Measurements from ENCODE around the gene HS3ST5.
A peak's percentile ranks its signal among the peaks of the same experiment; 100 is the strongest.

Gene HS3ST5

DNA sequence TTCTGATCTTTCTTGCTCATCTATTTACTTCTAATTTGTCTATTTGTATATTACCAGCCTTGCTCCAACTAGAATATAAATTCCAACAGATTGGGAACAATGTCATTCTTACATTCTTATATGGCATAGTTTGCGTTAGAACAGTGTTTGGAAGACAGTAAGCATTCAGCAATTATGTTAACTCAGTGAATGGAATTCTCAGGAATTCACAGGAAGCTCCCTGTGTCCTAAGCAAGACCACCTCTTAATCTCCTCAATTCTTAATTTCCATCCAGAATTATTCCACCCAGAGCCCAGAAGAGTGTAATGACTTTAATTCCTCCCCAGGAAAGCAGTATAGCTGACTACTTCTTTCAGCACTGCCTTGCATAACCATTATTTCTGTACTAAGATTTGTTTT lies 18.2 kb upstream of the HS3ST5 start:
- ATAC-seq (replicated peaks; ENCODE audit: extremely low read depth, poor library complexity, severe bottlenecking) = no peak
- no peaks in the 10 kb centered on the region for H3K36me3 Mint-ChIP-seq (ENCODE audit: insufficient read depth)
- no peaks in the 10 kb centered on the region for H3K4me1 Mint-ChIP-seq
- no peak overlapping the region for H3K4me3 Mint-ChIP-seq
- DNase-seq (ENCODE audit: low spot score in 2 of 2) = no peak
- no peak overlapping the region for H3K27ac Mint-ChIP-seq (ENCODE audit: low read depth)
- peaks cover 22% of the 10 kb centered on the region for H3K9me3 Mint-ChIP-seq
- H3K27me3 Mint-ChIP-seq = no peaks in the 10 kb centered on the region

DNA sequence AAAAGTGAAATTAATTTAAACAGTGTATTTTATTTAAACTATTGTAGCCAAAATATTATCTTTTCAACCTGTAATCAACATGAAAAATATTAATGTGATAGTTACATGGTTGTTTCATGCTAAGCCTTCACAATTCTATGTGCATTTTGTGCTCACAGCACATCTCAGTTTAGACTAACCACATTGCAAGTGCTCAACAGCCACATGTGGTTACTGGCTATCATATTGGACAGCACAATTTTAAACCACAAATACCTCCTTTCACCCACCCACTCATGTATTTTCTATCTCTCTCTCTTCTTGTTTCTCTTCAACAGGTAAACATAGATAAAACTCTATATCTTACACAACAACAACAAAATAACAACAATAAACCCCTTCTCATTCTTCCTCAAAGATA lies 12.5 kb upstream of the HS3ST5 start:
- ATAC-seq (replicated peaks; ENCODE audit: extremely low read depth, poor library complexity, severe bottlenecking) = no peak

DNA sequence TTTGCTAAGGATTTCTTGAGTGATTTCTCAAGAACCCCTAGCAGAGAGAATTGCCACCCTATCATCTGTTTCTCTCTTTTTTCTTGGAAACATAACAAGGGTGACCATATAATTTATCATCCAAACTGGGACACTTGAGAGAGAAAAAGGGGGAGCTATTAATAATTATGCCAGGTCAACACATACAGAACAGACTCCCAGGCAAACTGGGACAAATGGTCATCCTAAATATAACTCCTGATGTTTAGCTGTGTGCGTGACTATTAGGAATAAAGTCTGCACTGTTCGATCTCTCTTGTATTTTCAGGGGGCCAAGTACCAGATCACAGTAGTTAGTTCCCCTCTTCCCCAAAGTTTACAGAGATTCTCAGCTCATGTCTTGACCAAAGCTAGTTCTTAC lies 11.7 kb upstream of the HS3ST5 start:
- H3K4me1 Mint-ChIP-seq = no peaks in the 10 kb centered on the region
- no peaks in the 10 kb centered on the region for H3K36me3 Mint-ChIP-seq (ENCODE audit: insufficient read depth)
- no peaks in the 10 kb centered on the region for H3K27me3 Mint-ChIP-seq
- ATAC-seq (replicated peaks; ENCODE audit: extremely low read depth, poor library complexity, severe bottlenecking) (no peak), DNase-seq (ENCODE audit: low spot score in 2 of 2) (no peak)
- H3K9me3 Mint-ChIP-seq = peaks cover 20% of the 10 kb centered on the region
- no peak overlapping the region for H3K4me3 Mint-ChIP-seq
- no peak overlapping the region for H3K27ac Mint-ChIP-seq (ENCODE audit: low read depth)

More for the DNA sequence above, 12.5 kb upstream of the HS3ST5 start:
- H3K4me3 Mint-ChIP-seq = no peak overlapping the region
- no peaks in the 10 kb centered on the region for H3K27me3 Mint-ChIP-seq
- H3K27ac Mint-ChIP-seq (ENCODE audit: low read depth) = no peak overlapping the region
- H3K4me1 Mint-ChIP-seq = no peaks in the 10 kb centered on the region
- no peak for DNase-seq (ENCODE audit: low spot score in 2 of 2)
- no peaks in the 10 kb centered on the region for H3K36me3 Mint-ChIP-seq (ENCODE audit: insufficient read depth)
- H3K9me3 Mint-ChIP-seq = peaks cover 15% of the 10 kb centered on the region

DNA sequence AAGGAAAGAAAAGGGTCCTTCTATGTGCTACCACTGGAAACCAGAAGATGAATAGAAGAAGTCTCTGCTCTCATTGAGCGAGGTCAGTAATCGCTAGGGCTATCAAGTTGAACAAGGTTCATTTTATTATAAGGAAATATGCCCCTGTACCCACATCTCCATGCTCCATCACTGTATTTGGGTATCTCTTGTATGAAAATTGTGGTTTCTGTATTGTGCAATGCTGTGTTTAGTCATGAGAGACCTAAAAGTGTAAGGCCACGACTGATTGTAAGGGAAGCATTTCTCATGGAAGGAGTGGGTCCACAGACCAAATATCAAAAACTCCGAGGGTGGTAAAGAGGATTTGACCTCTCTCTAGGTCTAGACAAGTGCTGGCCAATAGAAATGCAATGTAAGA lies 3.6 kb upstream of the HS3ST5 start:
- Mint-ChIP-seq H3K9me3 (peaks cover 9% of the 10 kb centered on the region), H3K4me1 (no peaks in the 10 kb centered on the region), H3K36me3 (ENCODE audit: insufficient read depth) (no peaks in the 10 kb centered on the region), H3K27ac (ENCODE audit: low read depth) (no peak overlapping the region), H3K4me3 (no peak overlapping the region), H3K27me3 (peaks cover 20% of the 10 kb centered on the region)
- no peak for DNase-seq (ENCODE audit: low spot score in 2 of 2)
- ATAC-seq (replicated peaks; ENCODE audit: extremely low read depth, poor library complexity, severe bottlenecking) = no peak

DNA sequence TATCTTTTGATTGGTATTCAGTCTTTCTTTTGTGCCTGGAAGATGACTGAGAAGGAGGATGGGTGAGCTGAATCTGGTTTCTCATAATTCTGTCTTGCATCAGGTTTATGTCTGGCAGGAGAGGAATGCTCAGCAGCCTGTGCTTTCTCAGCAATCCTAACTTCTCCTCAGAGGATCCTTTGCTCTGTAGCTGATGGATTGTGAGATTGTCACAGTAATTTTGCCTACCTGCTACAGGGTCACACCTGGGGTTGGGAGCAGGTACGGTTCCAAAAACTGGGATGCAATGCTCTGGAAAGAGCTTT lies 2.1 kb upstream of the HS3ST5 start:
- peaks cover 1% of the 10 kb centered on the region for H3K9me3 Mint-ChIP-seq
- DNase-seq (ENCODE audit: low spot score in 2 of 2) = no peak
- H3K36me3 Mint-ChIP-seq (ENCODE audit: insufficient read depth) = no peaks in the 10 kb centered on the region
- H3K4me1 Mint-ChIP-seq = no peaks in the 10 kb centered on the region
- H3K27ac Mint-ChIP-seq (ENCODE audit: low read depth) = no peak overlapping the region
- H3K27me3 Mint-ChIP-seq = peaks cover 24% of the 10 kb centered on the region
- ATAC-seq (replicated peaks; ENCODE audit: extremely low read depth, poor library complexity, severe bottlenecking) = no peak
- no peak overlapping the region for H3K4me3 Mint-ChIP-seq

DNA sequence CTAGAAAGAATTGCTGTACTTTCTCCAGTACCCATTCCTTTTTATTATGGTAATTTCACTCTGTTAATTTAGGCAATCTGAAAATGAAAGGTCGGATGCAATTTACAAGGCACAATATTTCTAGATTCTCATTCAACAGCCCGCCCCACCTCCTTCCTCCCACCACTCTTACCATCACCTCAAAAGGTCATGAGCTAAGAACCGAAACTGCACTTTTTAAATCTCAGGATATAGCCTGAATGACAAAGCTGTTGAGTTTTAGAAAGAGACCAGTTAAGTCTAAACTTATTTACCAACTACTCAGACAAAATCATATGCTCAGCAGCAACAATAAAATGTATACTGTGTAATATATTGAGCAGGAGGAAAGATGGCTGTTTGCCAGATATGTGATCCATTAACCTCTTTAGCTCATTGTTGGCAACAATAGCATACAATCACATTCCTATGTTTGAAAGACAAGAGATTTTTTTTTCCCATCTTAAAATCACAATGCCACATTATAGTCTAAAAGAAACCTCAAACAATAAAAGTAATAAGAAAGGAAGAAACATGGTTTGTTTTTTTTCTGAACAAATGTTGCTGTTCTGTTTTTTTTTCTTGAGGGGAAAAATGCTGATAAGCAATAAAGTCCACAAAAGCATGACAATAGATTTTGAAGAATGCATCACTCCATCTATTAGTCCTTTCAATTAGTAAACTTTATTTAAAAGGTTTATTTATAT lies 1.6 kb upstream of the HS3ST5 start:
- no peak for DNase-seq (ENCODE audit: low spot score in 2 of 2)
- Mint-ChIP-seq H3K4me1 (no peaks in the 10 kb centered on the region), H3K36me3 (ENCODE audit: insufficient read depth) (no peaks in the 10 kb centered on the region), H3K9me3 (no peaks in the 10 kb centered on the region), H3K27ac (ENCODE audit: low read depth) (no peak overlapping the region), H3K4me3 (no peak overlapping the region), H3K27me3 (peaks cover 24% of the 10 kb centered on the region)
- no peak for ATAC-seq (replicated peaks; ENCODE audit: extremely low read depth, poor library complexity, severe bottlenecking)

DNA sequence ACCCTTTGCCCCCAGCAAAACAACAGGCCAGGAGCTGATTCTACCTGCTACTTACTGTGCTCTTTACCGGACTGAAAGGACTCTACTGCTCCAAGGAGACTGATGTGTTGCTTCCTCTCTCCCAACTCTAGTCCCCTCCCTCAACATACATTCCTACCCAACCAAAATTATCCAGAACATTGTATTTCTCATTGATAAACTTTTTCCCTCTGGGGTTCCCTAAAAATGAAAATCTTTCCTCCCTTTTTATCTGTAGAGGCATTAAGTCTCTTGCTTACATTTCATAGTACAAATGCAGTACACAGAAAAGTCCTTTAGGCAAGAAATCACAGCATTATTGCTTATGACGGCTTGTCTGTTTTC lies 940 bp upstream of the HS3ST5 start:
- Mint-ChIP-seq H3K36me3 (ENCODE audit: insufficient read depth) (no peaks in the 10 kb centered on the region), H3K27ac (ENCODE audit: low read depth) (no peak overlapping the region), H3K4me1 (no peaks in the 10 kb centered on the region), H3K27me3 (peaks cover 24% of the 10 kb centered on the region), H3K9me3 (no peaks in the 10 kb centered on the region), H3K4me3 (peak overlapping the region; percentile 14)
- DNase-seq (ENCODE audit: low spot score in 2 of 2) = no peak
- no peak for ATAC-seq (replicated peaks; ENCODE audit: extremely low read depth, poor library complexity, severe bottlenecking)

DNA sequence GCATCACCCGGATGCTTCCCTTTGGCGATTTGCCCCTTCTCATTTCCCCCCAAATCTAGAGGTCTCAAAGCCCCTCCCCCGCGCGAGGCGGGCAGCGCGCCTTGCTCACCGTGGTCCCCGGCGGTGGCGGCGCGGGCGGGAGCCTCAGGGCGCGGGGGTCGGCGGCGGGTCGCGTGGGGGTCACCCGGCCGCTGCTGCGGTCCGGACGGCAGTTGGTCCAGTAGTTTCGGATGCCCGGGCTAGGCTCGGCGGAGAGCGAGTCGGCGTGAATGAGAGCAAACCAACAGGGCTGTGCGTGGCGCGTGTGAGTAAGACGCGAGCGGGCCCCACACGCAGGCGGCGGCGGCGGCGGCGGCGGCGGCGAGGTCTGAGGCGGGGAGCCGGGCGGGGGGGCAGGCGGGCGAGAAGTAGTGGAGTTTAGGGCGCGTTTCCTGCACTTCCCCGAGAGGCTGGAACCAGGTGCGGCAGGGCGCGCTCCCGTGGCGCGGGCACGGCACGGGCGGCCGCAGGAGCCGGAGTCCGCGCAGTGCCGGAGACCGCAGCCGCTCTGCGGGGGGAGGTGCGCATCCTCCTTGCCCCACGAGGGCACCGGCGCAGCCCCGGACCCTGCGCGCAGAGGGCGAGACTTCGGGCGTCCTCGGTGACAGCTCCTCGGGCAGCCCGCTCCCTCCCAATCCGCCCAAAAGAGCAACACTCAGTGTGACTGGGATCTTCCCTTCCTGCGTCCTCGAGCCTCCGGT lies 567 bp downstream of the HS3ST5 start:
- Mint-ChIP-seq H3K36me3 (ENCODE audit: insufficient read depth) (no peaks in the 10 kb centered on the region), H3K9me3 (no peaks in the 10 kb centered on the region), H3K4me1 (no peaks in the 10 kb centered on the region), H3K4me3 (no peak overlapping the region), H3K27me3 (peaks cover 24% of the 10 kb centered on the region), H3K27ac (ENCODE audit: low read depth) (no peak overlapping the region)
- ATAC-seq (replicated peaks; ENCODE audit: extremely low read depth, poor library complexity, severe bottlenecking) (no peak), DNase-seq (ENCODE audit: low spot score in 2 of 2) (no peak)

DNA sequence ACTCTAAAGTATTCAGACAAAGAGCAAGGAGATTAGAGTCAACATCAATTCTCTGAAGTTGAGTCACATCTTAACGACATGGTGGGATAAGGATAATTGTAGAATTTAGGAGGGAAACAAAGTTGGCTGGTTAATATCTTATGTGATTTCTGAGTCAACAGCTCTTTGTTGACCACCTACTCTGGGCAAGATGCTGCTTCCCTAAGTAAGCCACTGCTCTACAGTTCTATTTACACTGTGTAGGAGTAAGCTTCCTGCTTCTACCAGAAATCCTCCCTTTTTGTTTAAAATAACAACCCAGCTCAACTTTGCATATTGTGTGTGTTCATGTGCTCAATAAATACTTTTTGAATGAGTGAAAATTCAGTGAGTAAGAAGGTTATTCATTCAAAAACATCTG lies 3.1 kb downstream of the HS3ST5 start:
- Mint-ChIP-seq H3K36me3 (ENCODE audit: insufficient read depth) (no peaks in the 10 kb centered on the region), H3K27me3 (peaks cover 24% of the 10 kb centered on the region), H3K4me3 (no peak overlapping the region), H3K9me3 (no peaks in the 10 kb centered on the region), H3K4me1 (no peaks in the 10 kb centered on the region), H3K27ac (ENCODE audit: low read depth) (no peak overlapping the region)
- no peak for ATAC-seq (replicated peaks; ENCODE audit: extremely low read depth, poor library complexity, severe bottlenecking)
- no peak for DNase-seq (ENCODE audit: low spot score in 2 of 2)

DNA sequence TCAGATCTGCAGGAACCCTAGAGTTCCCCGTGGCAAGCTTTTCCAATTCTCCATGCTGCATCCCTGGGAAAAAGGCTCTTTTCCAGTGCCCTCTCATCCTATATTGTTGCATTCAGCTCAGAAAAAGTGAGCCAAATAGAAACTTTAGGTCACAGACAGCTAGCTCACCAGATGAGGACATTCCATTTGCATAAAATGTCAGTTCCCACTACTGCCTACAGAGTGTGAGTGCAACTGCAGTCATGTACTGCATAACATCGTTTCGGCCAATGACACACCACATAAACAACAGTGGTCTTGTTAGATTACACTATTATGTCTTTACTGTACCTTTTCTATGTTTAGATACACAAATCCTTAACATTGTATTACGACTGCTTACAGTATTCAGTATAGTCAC lies 8.6 kb downstream of the HS3ST5 start:
- H3K27me3 Mint-ChIP-seq = no peaks in the 10 kb centered on the region
- no peaks in the 10 kb centered on the region for H3K36me3 Mint-ChIP-seq (ENCODE audit: insufficient read depth)
- ATAC-seq (replicated peaks; ENCODE audit: extremely low read depth, poor library complexity, severe bottlenecking) (no peak), DNase-seq (ENCODE audit: low spot score in 2 of 2) (no peak)
- H3K27ac Mint-ChIP-seq (ENCODE audit: low read depth) = no peak overlapping the region
- no peak overlapping the region for H3K4me3 Mint-ChIP-seq
- H3K9me3 Mint-ChIP-seq = peaks cover 6% of the 10 kb centered on the region
- H3K4me1 Mint-ChIP-seq = no peaks in the 10 kb centered on the region

DNA sequence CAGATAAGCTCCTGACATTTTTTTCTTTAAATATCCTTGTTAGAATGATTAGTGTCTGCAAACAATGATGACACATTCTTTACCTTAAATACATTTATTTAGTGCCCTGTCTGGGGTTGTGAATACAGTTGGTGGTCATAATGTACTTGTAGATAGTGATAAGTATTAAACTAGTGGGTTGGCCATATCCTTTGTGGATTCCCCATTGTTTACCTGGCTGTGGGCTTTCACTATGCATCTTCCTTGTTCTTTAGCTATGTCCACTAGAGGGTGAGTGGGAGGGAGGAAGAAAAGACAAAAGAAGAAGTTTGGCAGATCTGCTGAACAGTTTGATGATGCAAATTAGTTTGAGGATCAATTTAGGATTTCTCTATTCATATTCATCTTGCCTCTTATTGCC lies 15.7 kb downstream of the HS3ST5 start:
- H3K9me3 Mint-ChIP-seq = no peaks in the 10 kb centered on the region
- no peaks in the 10 kb centered on the region for H3K4me1 Mint-ChIP-seq
- no peaks in the 10 kb centered on the region for H3K36me3 Mint-ChIP-seq (ENCODE audit: insufficient read depth)
- H3K4me3 Mint-ChIP-seq = no peak overlapping the region
- no peak for ATAC-seq (replicated peaks; ENCODE audit: extremely low read depth, poor library complexity, severe bottlenecking)
- no peak overlapping the region for H3K27ac Mint-ChIP-seq (ENCODE audit: low read depth)
- DNase-seq (ENCODE audit: low spot score in 2 of 2) = no peak
- no peaks in the 10 kb centered on the region for H3K27me3 Mint-ChIP-seq

DNA sequence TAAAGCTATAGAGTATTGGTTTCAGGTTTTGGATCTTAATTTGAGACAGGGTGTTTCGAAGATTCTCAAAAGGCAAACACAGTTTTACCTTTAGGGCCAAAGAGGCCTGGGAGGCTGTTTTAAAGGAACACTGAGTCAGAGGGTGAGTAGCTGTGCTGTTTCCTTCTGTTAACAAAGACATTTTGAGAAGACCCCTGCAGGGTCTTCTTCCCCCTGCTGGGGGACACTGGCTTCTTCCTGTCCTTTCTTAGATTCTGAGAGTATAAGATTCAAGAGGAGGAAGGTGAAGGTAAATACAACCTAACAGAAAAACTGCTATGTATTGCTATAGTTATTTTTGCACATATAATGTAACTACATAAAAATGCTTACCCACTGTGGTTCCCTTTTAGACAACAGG lies 19.0 kb downstream of the HS3ST5 start:
- H3K9me3 Mint-ChIP-seq = no peaks in the 10 kb centered on the region
- H3K27me3 Mint-ChIP-seq = no peaks in the 10 kb centered on the region
- H3K4me1 Mint-ChIP-seq = no peaks in the 10 kb centered on the region
- no peak overlapping the region for H3K27ac Mint-ChIP-seq (ENCODE audit: low read depth)
- no peaks in the 10 kb centered on the region for H3K36me3 Mint-ChIP-seq (ENCODE audit: insufficient read depth)
- no peak overlapping the region for H3K4me3 Mint-ChIP-seq
- DNase-seq (ENCODE audit: low spot score in 2 of 2) = no peak
- no peak for ATAC-seq (replicated peaks; ENCODE audit: extremely low read depth, poor library complexity, severe bottlenecking)

DNA sequence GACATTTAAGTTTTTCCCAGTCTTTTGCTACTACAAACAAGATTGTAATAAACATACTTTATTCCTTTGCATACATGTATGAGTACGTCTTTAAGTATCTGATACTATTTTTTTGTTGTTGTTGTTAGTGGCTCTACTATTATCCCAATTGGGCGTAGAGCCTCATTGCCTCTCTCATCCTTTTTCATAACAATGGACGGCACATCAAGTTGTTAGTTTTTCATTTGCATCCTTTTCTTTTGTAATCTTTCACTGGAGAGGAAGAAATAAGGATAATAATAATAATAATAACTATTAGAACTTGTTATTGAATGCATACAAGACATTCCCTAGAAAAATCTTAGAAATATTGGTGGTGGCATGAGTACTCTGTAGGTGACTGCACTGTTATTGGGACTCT lies 23.1 kb downstream of the HS3ST5 start:
- H3K36me3 Mint-ChIP-seq (ENCODE audit: insufficient read depth) = no peaks in the 10 kb centered on the region
- no peak for ATAC-seq (replicated peaks; ENCODE audit: extremely low read depth, poor library complexity, severe bottlenecking)
- H3K27me3 Mint-ChIP-seq = no peaks in the 10 kb centered on the region
- H3K27ac Mint-ChIP-seq (ENCODE audit: low read depth) = no peak overlapping the region
- H3K9me3 Mint-ChIP-seq = no peaks in the 10 kb centered on the region
- DNase-seq (ENCODE audit: low spot score in 2 of 2) = no peak
- no peak overlapping the region for H3K4me3 Mint-ChIP-seq
- no peaks in the 10 kb centered on the region for H3K4me1 Mint-ChIP-seq

Data from central memory CD8-positive, alpha-beta T cell (primary cell).